A375 (cell line): ENCODE measurements around the gene CSTF3. TPM values are rescaled to one million over a fixed set of nuclear protein-coding genes. Genes with fewer than 3 reads are reported as not detected.

Source experiments
- small RNA-seq: library from RNA; depleted of rRNA; stranded (forward); fragments of <200 nt; gene quantifications from one replicate; pipeline ENCODE3, GENCODE V24; 2014
- total RNA-seq: library from RNA; depleted of rRNA; stranded (reverse); fragments of >200 nt; shearing (Covaris generic); gene quantifications from 2 replicates; pipeline ENCODE4 v1.2.3, GENCODE V29; 2014; rRNA removed

The CSTF3 gene
- total RNA-seq: 30.2 and 32.9 TPM in 2 replicates

GRCh38 chr11:33161120-33162005, at the start of gene CSTF3:
Gene CSTF3 (minus strand): TSS chr11:33161480. CDS start chr11:33161325, 155 bp downstream.

GRCh38 chr11:33039274-33040032, 121.8 kb downstream of the CSTF3 start, which contains the start of gene TCP11L1:
Gene TCP11L1 (plus strand): TSS chr11:33039572. CDS start chr11:33043774, 4,202 bp downstream.

Small RNA genes within 50 kb of the gene (small RNA-seq; reads per million reads assigned to genes)
- gene RF00019: not detected

Other genes with a start within 250 kb of the CSTF3 start
- 25.3 and 26.0 TPM in 2 replicates for gene DEPDC7, start 145.6 kb downstream of the CSTF3 start, total RNA-seq
- gene TCP11L1, start 121.9 kb downstream of the CSTF3 start, total RNA-seq: 17.5 and 45.6 TPM in 2 replicates
- 13.9 and 18.6 TPM in 2 replicates for gene HIPK3, start 95.9 kb upstream of the CSTF3 start, total RNA-seq
- gene KIAA1549L, start 214.6 kb upstream of the CSTF3 start, total RNA-seq: 22.2 TPM in 2 replicates